ENCODE results near the gene GIPC3.

Gene GIPC3

GRCh38 chr19:3585301-3586126, at the start of gene GIPC3:
GIPC3 (plus strand) TSS chr19:3585478; CDS start chr19:3585598, 120 bp downstream.
- no peak for DNase-seq (ENCODE audit: low read depth)

DNA sequence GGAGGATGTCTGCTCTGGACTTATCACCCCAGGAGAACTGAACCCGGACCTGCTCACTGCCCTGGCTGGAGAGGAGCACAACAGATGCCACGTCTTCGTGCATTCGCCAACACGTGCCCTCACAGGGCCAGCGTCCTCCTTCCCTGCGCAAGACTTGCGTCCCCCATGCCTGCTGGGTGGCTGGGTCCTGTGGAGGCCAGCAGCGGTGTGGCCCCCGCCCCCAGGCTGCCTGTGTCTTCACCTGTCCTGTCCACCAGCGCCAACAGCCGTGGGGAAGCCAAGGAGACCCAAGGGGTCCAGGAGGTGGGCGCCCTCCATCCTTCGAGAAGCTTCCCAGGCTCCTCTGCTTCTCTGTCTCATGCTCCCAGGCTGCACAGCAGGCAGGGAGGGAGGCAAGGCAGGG, 49.7 kb upstream of the GIPC3 start:
- no peak for DNase-seq (ENCODE audit: low read depth)

DNA sequence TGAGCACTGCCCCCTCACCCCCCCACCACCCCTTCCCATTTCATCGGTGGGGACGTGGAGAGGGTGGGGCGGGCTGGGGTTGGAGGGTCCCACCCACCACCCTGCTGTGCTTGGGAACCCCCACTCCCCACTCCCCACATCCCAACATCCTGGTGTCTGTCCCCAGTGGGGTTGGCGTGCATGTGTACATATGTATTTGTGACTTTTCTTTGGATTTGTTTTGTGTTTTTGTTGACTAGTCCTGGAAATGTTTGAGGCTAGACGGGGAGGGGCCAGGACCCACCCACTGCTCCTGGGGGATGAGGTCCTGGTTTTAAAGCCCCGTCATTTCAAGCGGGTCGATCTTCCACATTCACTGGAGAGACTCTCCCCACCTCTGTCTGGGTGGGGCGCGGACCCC, 49.3 kb upstream of the GIPC3 start:
- DNase-seq (ENCODE audit: low read depth), result no peak

DNA sequence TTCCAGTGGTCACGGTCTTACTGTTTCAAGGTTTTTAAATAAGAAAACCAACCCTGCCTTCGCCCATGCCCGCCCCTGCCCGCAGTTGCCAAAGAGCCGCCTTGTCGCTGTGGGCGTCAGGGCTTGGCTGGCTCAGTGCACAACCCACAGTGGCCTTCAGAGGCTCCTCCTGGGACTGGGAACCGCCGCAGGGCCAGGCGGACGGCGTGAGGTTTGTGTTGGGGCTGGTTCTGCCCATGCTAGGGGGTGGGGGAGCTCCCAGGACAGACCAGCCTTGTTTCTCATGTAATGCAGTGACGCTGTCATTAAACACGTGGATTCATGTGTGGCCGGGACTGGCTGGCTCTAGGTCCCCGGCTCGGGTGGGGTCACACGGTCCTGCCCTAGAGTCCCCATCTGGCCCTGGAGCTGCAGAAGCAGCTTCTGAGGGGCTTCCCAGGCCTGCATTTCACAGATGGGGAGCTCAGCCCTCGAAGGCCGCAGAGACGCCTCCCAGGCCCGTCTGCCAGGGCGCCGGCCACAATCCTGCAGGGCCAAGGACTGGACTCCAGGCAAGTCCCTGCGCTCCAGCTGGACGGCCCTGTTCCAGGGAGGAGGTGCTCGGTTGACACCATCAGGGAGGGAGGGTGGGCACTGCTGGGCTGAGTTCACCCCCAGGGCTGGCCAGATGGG, 48.7 kb upstream of the GIPC3 start:
- no peak for DNase-seq (ENCODE audit: low read depth)

DNA sequence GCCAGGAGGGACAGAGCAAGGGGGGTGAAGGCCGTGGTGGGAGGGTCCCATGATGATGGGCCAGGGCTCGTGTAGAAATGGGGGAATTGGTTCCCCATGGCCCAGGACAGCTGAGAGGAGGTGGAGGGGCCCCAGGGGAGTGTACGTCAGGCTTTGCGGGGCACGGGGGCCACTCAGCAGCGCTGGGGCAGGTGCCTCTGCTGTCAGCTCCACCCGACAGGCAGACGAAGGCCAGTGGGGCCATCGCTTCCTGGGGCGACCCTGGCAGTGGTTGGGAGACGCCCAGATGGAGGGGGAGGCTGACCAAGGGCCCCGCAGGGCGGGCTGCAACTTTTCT, 48.2 kb upstream of the GIPC3 start:
- no peak for DNase-seq (ENCODE audit: low read depth)

DNA sequence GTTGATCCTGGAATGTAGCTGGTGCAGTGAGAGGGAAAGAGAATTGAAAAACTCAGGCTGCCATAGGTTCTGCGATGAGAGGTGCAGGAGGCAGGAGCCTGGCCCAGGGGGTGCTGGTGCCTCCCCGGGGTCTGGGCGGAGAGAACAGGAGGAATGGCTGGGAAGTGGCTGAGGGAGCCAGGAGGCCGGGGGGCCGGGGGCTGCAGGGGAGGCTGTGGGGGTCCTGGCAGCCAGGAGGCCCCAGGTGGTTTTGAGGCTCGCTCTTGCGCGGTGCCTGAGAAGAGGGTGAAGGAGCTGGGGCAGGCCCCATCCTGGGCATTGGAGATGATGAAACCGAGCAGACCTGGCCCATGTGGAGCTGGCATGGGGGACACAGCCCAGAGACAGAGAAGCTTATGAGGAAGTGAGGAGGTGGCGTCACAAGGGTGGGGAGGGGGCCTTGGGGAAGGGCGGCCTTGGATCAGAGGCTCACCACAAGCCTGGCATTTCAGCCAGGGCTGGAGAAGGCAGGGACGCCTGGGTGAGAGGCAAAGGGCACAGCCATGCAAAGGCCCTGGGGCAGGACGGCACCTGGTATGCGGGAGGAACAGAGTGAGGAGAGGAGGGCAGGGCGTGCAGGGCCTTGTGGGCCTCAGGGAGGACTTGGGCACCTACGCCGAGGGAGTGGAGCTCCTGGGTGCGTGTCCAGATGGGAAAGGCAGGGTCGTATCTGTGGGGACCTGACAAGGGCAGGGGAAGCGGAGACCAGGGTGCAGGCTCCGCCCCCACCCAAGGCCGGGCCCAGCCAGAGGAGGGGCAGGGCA, 47.6 kb upstream of the GIPC3 start:
- no peak for DNase-seq (ENCODE audit: low read depth)

- no peak for DNase-seq (ENCODE audit: low read depth)
These were observed 46.9 kb upstream of the GIPC3 start for GRCh38 chr19:3538258-3538929.

DNA sequence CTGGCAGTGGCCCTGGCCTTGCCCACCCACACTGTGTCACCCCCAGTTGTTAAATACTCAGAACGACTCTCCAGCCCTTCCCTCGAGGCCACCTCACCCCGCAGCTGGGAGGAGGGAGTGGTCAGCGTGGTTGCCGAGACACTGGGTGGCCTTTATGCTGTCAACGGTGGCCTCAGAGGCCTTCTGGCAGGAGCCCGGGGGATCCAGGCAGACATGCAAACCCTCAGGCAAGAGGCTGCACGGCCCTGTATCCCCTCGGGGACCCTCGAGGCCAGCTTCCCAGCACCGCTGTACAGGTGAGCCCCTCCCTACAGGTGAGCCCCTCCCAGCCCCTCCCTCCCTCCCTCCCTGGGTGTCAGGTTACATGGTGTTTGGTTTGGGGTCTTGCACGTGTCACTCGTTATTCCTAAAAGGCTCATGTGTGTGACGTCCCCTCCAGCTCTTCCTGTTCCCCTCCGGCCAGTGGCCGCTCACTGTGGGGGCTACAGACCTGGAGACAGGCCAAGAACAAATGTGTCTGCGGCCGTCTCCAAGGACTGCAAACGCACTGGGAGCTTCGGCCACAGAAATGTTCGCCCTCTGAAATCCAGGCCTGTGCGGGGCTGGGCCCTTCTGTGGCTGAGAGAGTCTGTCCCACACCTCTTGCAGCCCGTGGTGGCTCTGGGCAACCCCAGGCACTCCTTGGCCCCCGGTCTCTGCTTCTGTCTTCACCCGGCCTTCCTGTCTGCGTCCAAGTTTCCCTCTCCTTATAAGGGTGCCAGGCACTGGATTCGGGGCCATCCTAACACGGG, 46.1 kb upstream of the GIPC3 start, which contains the start of gene TEKTIP1:
Gene TEKTIP1, plus strand, starts transcription at position 210 of the 791 bp plus-strand sequence. Its CDS starts 4 bp downstream, at position 214.
- no peak for DNase-seq (ENCODE audit: low read depth)

DNA sequence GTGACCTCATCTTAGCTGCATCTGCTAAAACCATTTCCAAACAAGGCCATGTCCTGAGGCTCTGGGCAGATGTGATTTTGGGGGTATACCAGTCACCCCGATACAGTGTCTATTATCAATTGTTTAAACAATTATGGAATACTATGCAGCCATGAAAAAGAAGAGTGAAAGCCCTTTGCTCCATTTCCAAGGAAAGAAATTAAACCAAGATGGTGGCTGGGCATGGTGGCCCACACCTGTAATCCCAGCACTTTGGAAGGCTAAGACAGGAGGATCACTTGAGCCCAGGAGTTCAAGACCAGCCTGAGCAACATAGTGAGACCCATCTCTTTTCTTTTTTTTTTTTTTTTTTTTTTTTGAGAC, 45.5 kb upstream of the GIPC3 start:
- no peak for DNase-seq (ENCODE audit: low read depth)

DNA sequence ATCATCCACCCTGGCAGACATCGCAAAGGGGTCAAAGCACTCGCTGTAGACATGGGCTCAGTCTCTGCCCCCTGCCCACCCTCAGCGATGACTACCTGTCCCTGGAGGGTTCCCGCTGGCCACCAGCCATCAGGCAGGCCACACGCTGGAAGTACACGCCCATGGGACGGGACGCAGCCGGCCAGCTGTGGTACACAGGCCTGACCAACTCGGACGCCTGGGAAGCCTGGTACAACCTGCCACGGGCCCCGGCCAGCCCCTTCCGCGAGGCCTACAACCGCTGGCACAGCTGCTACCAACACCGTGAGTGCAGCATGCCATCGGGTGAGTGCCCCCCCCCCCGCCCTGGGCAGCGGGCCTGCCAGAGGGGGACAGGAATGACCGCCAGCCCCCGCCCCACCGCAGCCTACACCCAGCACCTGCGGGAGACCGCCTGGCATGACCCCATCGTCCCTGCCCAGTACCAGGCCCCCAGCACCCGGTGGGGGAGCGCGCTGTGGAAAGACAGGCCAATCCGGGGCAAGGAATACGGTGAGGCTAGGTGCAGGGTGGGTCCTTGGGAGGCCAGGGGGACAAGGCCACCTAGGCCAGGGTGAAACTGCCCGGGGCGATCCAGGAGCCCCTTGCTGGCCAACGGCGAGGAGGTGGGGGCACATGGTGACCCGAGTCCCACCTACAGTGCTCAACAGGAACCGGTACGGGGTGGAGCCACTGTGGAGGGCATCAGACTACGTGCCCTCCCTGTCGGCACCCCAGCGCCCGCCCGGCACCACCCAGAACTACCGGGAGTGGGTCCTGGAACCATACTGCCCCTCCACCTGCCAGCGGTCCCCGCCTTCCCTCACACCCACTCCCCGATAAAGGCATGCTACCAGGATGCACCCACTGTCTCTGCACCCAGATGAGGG, 41.9 kb upstream of the GIPC3 start:
- DNase-seq (ENCODE audit: low read depth), result no peak

GRCh38 chr19:3544058-3544376, 41.3 kb upstream of the GIPC3 start:
- DNase-seq (ENCODE audit: low read depth), result no peak

GRCh38 chr19:3544742-3545668, 40.3 kb upstream of the GIPC3 start:
- DNase-seq (ENCODE audit: low read depth), result peak; percentile 19

DNA sequence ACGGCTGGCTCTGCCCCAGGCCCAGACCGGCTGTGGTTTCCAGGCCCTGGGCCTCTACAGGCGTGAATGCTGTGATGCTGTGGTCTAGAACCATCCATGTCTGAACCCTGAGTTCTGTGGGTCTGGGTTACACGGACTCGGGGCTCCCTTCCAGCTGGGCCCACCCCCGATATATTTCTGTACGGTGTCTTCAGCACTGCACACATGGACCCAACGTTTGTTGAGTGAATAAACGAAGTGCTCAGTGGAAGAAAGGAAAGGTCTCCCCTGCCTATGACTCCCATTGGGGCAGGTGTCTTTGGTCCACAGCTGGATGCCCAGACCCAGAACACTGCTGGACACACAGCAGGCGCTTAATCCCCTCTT, 39.6 kb upstream of the GIPC3 start:
- DNase-seq (ENCODE audit: low read depth), result no peak

- no peak for DNase-seq (ENCODE audit: low read depth)
These were observed 39.2 kb upstream of the GIPC3 start for GRCh38 chr19:3546119-3546518.

- no peak for DNase-seq (ENCODE audit: low read depth)
These were observed 38.0 kb upstream of the GIPC3 start for GRCh38 chr19:3547301-3547731.

DNA sequence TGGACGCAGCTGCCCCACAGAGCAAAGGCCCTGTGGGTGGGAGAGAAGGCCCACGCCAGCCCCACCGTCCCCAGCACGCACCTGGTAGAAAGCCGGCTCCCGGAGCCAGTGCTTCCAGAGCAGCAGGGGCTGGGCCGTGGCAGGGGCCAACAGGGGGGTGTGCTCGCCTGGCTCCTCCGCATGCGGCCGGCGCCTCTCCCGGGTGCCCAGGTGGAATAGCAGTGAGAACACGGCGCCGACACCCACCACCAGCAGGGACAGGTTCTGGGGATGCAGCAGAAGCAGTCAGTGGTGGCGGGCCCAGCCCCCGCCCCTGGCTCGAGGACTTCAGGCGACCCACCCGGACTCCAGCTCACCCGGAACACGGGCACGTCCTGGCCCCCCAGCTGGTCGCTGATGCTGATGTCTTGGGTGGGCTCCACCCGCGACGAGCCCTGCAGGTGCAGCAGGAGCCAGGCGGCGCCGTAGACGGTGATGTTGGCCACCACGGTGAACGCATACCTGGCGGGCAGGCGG, 37.5 kb upstream of the GIPC3 start:
- no peak for DNase-seq (ENCODE audit: low read depth)

DNA sequence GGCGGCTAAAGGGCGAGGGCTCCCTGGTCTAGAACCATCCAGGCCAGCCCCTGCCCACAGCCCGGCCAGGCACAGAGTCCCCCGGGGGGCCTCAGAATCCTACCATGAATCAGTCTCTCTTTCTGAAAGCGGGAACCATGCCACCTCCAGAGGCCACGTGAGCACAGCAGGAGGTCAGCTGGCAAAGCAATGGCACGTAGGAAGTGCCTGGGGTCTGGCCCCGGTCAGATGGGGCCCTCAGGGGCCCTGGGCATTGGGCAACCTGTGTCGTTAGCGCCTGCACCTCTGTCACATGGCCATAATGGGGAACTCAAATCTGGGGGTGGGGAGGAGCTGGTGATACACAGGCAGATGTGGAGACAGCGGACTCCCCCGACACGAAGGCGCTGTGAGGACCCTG, 36.7 kb upstream of the GIPC3 start:
- no peak for DNase-seq (ENCODE audit: low read depth)

DNA sequence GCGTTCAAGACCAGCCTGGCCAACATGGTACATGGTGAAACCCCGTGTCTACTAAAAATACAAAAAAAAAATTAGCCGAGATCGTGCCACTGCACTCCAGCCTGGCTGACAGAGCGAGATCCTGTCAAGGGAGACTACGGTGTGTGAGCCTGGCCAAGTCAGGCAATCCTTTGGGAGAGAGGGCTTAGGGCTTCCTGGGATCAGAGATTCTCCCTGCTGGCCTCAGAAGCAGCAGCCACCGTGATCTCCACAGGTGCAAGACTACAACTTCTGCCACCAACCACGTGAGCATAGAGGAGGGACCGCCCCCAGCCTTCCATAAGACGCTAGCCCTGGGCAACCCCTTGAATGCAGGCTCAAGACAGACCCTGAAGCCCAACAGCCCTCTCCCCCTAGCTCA, 35.5 kb upstream of the GIPC3 start:
- no peak for DNase-seq (ENCODE audit: low read depth)
